CD4-positive, alpha-beta T cell (primary cell): ENCODE results near the gene ANO2. TPM values are rescaled to one million over a fixed set of nuclear protein-coding genes. Genes with fewer than 3 reads are reported as not detected.
"Not testable (repeated sequence)": the region's sequence is repeated elsewhere in the genome, so short reads cannot be mapped to it uniquely, and the experiment has no call there.

Source experiments
- ATAC-seq: fragments of 200-7000 bp; cut with Tn5 transposase; one replicate; pipeline ENCODE4 v1.10.0; 2022; ENCODE audit warnings: mild to moderate bottlenecking; ENCODE audit not compliant: poor library complexity
- CTCF ChIA-PET: fragments of 350-600 bp; sonication (Branson Sonifier 250); formaldehyde crosslinking; loops from one replicate; lab custom pipeline; 2021; ENCODE audit warnings: antibody characterized with exemption, inconsistent platforms; lab: Charles Lee
- POLR2A ChIA-PET: fragments of 350-600 bp; sonication (Branson Sonifier 250); formaldehyde crosslinking; loops from one replicate; lab custom pipeline; 2021; ENCODE audit warnings: antibody characterized with exemption, inconsistent platforms; lab: Charles Lee
- DNase-seq, 14 experiments: peaks; one replicate each; pipeline ENCODE4 v3.0.0-alpha.2; 2013 to 2020; ENCODE audit warnings: mixed read lengths in 2 of 14
- H3K27ac ChIP-seq, 2 donors: one replicate each; pipeline versions ENCODE4 v1.5.1 to v1.7.0; 2013; ENCODE audit warnings: low read length in 2 of 2, low read depth in 1 of 2, mild to moderate bottlenecking in 1 of 2
- H3K27me3 ChIP-seq, 2 experiments: 1 replicate in 1 of 2; 2 replicates in 1 of 2; pipeline versions ENCODE4 v1.6.1 to v1.7.0; 2013; ENCODE audit warnings: low read length in 2 of 2, control low read depth in 1 of 2, mild to moderate bottlenecking in 1 of 2, moderate library complexity in 1 of 2; ENCODE audit not compliant: insufficient read depth in 2 of 2, control insufficient read depth in 1 of 2
- H3K36me3 ChIP-seq: one replicate; pipeline ENCODE4 v1.6.1; 2013; ENCODE audit warnings: low read length, control low read depth; ENCODE audit not compliant: insufficient read depth
- H3K4me1 ChIP-seq: one replicate; pipeline ENCODE4 v1.6.1; 2013; ENCODE audit warnings: low read length, control low read depth; ENCODE audit not compliant: insufficient read depth
- H3K4me3 ChIP-seq: one replicate; pipeline ENCODE4 v1.5.1; 2013; ENCODE audit warnings: mild to moderate bottlenecking, low read length, moderate library complexity
- H3K9me3 ChIP-seq, 2 experiments: 1 replicate in 1 of 2; 2 replicates in 1 of 2; pipeline versions ENCODE4 v1.6.1 to v1.7.0; 2013; ENCODE audit warnings: low read length in 2 of 2, mild to moderate bottlenecking in 2 of 2, control low read depth in 1 of 2, moderate library complexity in 1 of 2; ENCODE audit not compliant: control insufficient read depth in 1 of 2, insufficient read depth in 1 of 2
- H3K27ac Mint-ChIP-seq: one replicate; pipeline ENCODE4 v1.8.0; 2020; ENCODE audit warnings: mixed read lengths
- H3K27me3 Mint-ChIP-seq: one replicate; pipeline ENCODE4 v1.8.0; 2021; ENCODE audit warnings: mixed read lengths
- H3K36me3 Mint-ChIP-seq: one replicate; pipeline ENCODE4 v1.8.0; 2021; ENCODE audit warnings: low read depth, mixed read lengths
- H3K4me1 Mint-ChIP-seq: one replicate; pipeline ENCODE4 v1.8.0; 2021; ENCODE audit warnings: low read depth, mixed read lengths
- H3K4me3 Mint-ChIP-seq: one replicate; pipeline ENCODE4 v1.8.0; 2020; ENCODE audit warnings: mild to moderate bottlenecking, mixed read lengths
- H3K9me3 Mint-ChIP-seq: one replicate; pipeline ENCODE4 v1.8.0; 2020; ENCODE audit warnings: mixed read lengths
- CTCF ChIP-seq: fragments of 200-600 bp; IDR thresholded peaks from one replicate; pipeline ENCODE4 v1.8.0; 2022; ENCODE audit warnings: antibody characterized with exemption, mild to moderate bottlenecking
- intact Hi-C, 2 experiments: fragments of 100-400 bp; cut with DNase I in 1 of 2; cut with micrococcal nuclease in 1 of 2; formaldehyde crosslinking; loops; one replicate each; pipeline versions ENCODE4 v1.15.1 to v1.9.0; 2023 to 2025; cut with DNase I, micrococcal nuclease
- total RNA-seq, 174 experiments: library from RNA in 2 of 174; stranded (reverse) in 2 of 174; gene quantifications; one replicate each; pipeline ENCODE4 v1.2.3 and lab custom pipeline; 2021 to 2026

The ANO2 gene
- total RNA-seq, 2 experiments from 2014 or later: not detected

DNA sequence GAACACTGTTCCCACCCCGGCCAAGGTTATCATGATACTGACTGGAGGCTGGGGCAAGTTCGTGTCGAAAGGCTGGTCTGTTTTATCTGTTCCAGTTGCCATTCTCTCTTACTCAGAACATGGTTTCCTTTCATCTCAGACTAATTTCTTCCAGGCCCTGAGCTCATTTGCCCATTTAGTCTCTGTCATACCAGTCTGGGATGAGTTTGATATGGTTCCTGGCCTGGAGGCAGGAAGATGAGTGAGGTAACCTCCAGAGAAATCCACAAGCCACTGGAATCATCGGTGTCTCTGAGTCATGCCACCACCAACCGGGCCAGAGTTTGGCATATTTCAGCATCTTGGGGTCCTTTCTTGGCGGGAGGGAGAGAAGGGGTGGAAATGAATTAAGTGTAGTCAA is 398.4 kb downstream of the ANO2 start:
- H3K27me3 Mint-ChIP-seq: peaks cover 39% of the 10 kb centered on the region
- Histone ChIP-seq H3K27me3 (peaks cover 2 to 10% of the 10 kb centered on the region in 2 experiments), H3K27ac (no peak overlapping the region), H3K9me3 (peaks cover 0 to 10% of the 10 kb centered on the region in 2 experiments), H3K4me3 (no peak overlapping the region), H3K4me1 (no peaks in the 10 kb centered on the region), H3K36me3 (no peaks in the 10 kb centered on the region)
- H3K4me3 Mint-ChIP-seq: no peak overlapping the region
- ATAC-seq: no peak
- no peak for DNase-seq
- peaks cover 3% of the 10 kb centered on the region for H3K9me3 Mint-ChIP-seq
- POLR2A ChIA-PET: no interaction called here
- no peaks in the 10 kb centered on the region for H3K4me1 Mint-ChIP-seq
- intact Hi-C loops: no loop called here
- no peaks in the 10 kb centered on the region for H3K36me3 Mint-ChIP-seq
- no peak for TF ChIP-seq CTCF
- H3K27ac Mint-ChIP-seq: no peak overlapping the region
- CTCF ChIA-PET: no interaction called here

- H3K36me3 ChIP-seq: no peaks in the 10 kb centered on the region
- DNase-seq: no peak
- peaks cover 0 to 4% of the 10 kb centered on the region in 2 experiments for H3K9me3 ChIP-seq
- ATAC-seq: no peak
- Mint-ChIP-seq H3K27ac (no peak overlapping the region), H3K4me3 (no peak overlapping the region), H3K27me3 (peaks cover 39% of the 10 kb centered on the region), H3K9me3 (peaks cover 5% of the 10 kb centered on the region), H3K4me1 (no peaks in the 10 kb centered on the region), H3K36me3 (no peaks in the 10 kb centered on the region)
- H3K27ac ChIP-seq: no peak overlapping the region
- ChIA-PET CTCF (no interaction called here), POLR2A (no interaction called here)
- intact Hi-C loops: no loop called here
- H3K4me3 ChIP-seq: no peak overlapping the region
- no peak for TF ChIP-seq CTCF
- H3K4me1 ChIP-seq: no peaks in the 10 kb centered on the region
- no peaks in the 10 kb centered on the region for H3K27me3 ChIP-seq
Measured at GRCh38 chr12:5537771-5538170, 407.3 kb downstream of the ANO2 start.

GRCh38 chr12:5537026-5537615 is 407.9 kb downstream of the ANO2 start:
- H3K9me3 Mint-ChIP-seq, CTCF ChIA-PET, H3K4me1 Mint-ChIP-seq, H3K4me3 Mint-ChIP-seq, intact Hi-C loops, DNase-seq, ATAC-seq, H3K4me3 ChIP-seq, H3K27ac ChIP-seq, H3K36me3 ChIP-seq, H3K27ac Mint-ChIP-seq, POLR2A ChIA-PET, H3K36me3 Mint-ChIP-seq, H3K9me3 ChIP-seq, H3K27me3 ChIP-seq, H3K4me1 ChIP-seq: not testable (repeated sequence)
- peaks cover 41% of the 10 kb centered on the region for H3K27me3 Mint-ChIP-seq

DNA sequence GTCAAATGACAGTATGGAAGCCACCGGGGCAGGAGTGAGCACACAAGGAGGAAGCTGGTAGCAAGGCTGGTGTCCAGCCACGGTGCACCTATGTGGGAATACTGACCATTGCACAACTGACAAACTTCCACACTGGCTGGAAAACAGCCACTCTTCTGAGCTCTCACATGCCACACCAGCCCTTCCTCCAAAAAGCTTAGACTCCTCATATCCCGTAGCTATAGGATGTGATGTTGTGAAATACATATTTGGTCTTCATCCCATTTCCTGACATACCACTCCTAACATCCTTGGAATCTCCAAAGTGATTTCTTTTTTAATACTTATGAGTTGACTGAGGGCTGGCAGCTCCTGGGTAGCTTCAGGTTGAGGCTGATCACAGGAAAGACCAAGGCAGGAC is 409.5 kb downstream of the ANO2 start:
- Mint-ChIP-seq H3K9me3 (peaks cover 3% of the 10 kb centered on the region), H3K4me3 (no peak overlapping the region), H3K36me3 (no peaks in the 10 kb centered on the region), H3K4me1 (no peaks in the 10 kb centered on the region), H3K27ac (no peak overlapping the region), H3K27me3 (peaks cover 47% of the 10 kb centered on the region)
- ChIA-PET CTCF (no interaction called here), POLR2A (interaction anchor here (0.6 kb wide), 1 partner anchor 9 kb away, joined by 3 read pairs; no protein-coding TSS in a partner anchor)
- ATAC-seq (no peak), DNase-seq (no peak)
- intact Hi-C loops: no loop called here
- Histone ChIP-seq H3K36me3 (no peaks in the 10 kb centered on the region), H3K27me3 (no peaks in the 10 kb centered on the region), H3K4me3 (no peak overlapping the region), H3K27ac (no peak overlapping the region), H3K9me3 (peaks cover 0 to 4% of the 10 kb centered on the region in 2 experiments), H3K4me1 (no peaks in the 10 kb centered on the region)
- no peak for TF ChIP-seq CTCF
